Right atrium auricular region (tissue), 2 donors: ENCODE measurements around the gene TNS1. TPM values are rescaled to one million over a fixed set of nuclear protein-coding genes. Genes with fewer than 3 reads are reported as not detected.

Experiments
- DNase-seq: peaks from one replicate; pipeline ENCODE4 v3.0.0-alpha.2; 2019; ENCODE audit warnings: low spot score
- H3K27ac ChIP-seq, 2 donors: fragments of 200-600 bp; sonication (generic); 1 replicate in 1 of 2; 2 replicates in 1 of 2; pipeline ENCODE4 v1.5.1; 2016 to 2019
- H3K27me3 ChIP-seq, 2 donors: fragments of 200-600 bp; sonication (generic); one replicate each; pipeline versions ENCODE4 v1.5.1 to v1.6.0; 2017 to 2019
- H3K36me3 ChIP-seq: fragments of 200-600 bp; sonication (generic); one replicate; pipeline ENCODE4 v1.5.1; 2016
- H3K4me1 ChIP-seq, 2 donors: fragments of 200-600 bp; sonication (generic); one replicate each; pipeline versions ENCODE4 v1.5.1 to v1.6.0; 2017 to 2019
- H3K4me3 ChIP-seq, 2 donors: fragments of 200-600 bp; sonication (generic); 1 replicate in 1 of 2; 2 replicates in 1 of 2; pipeline ENCODE4 v1.5.1; 2017 to 2019; ENCODE audit warnings: mild to moderate bottlenecking in 1 of 2, moderate library complexity in 1 of 2
- H3K9me3 ChIP-seq, 2 donors: fragments of 200-600 bp; sonication (generic); one replicate each; pipeline ENCODE4 v1.5.1; 2019
- CTCF ChIP-seq, 2 donors: fragments of 200-600 bp; sonication (generic); IDR thresholded peaks; one replicate each; pipeline ENCODE4 v1.5.1; 2019; ENCODE audit warnings: antibody characterized with exemption in 2 of 2
- total RNA-seq, 2 donors: library from RNA; depleted of rRNA; stranded (reverse); fragments of >200 nt; gene quantifications; one replicate each; pipeline ENCODE4 v1.1.0, GENCODE V29; 2016

Gene TNS1
- total RNA-seq, 2 donors from 2014 or later: 393 to 720 TPM

DNA sequence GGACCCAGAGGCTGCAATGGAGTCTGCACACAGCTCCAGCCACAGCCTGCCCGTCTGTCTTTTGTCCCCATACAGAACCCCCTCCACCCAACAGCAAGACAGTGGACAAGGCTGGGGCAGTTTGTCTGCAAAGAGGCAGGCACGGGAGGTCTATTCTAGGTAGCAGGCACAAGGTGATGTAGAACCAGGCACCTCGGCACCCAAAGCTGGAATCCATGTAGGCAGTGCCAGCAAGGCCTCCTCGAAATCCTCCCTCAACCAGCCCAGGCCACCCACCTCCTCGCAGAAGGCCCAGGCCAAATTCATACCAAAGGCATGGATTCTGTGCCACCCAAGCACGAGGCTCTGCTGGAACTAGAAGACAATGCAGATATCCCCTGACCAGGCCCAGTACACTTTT, 179.2 kb downstream of the TNS1 start:
- DNase-seq: no peak
- H3K9me3 ChIP-seq: no peaks in the 10 kb centered on the region
- TF ChIP-seq CTCF (IDR thresholded peaks at IDR 0.05): no peak
- no peak overlapping the region for H3K27ac ChIP-seq
- H3K27me3 ChIP-seq: no peaks in the 10 kb centered on the region
- H3K4me1 ChIP-seq: peaks cover 0 to 90% of the 10 kb centered on the region in 2 donors
- peaks cover 79% of the 10 kb centered on the region for H3K36me3 ChIP-seq
- no peak overlapping the region for H3K4me3 ChIP-seq

- Histone ChIP-seq H3K27me3 (no peaks in the 10 kb centered on the region), H3K27ac (peak overlapping the region in 1 of 2 donors; percentile 16), H3K9me3 (no peaks in the 10 kb centered on the region), H3K4me3 (no peak overlapping the region), H3K4me1 (peaks cover 0 to 89% of the 10 kb centered on the region in 2 donors), H3K36me3 (peaks cover 79% of the 10 kb centered on the region)
- TF ChIP-seq CTCF (IDR thresholded peaks at IDR 0.05): no peak
- DNase-seq: no peak
These were observed 180.2 kb downstream of the TNS1 start for GRCh38 chr2:217822296-217823252.

- Histone ChIP-seq H3K36me3 (peaks cover 82% of the 10 kb centered on the region), H3K9me3 (no peaks in the 10 kb centered on the region), H3K4me1 (peaks cover 0 to 89% of the 10 kb centered on the region in 2 donors), H3K27me3 (no peaks in the 10 kb centered on the region), H3K4me3 (no peak overlapping the region), H3K27ac (no peak overlapping the region)
- DNase-seq: no peak
- no peak for TF ChIP-seq CTCF (IDR thresholded peaks at IDR 0.05)
These were observed 181.2 kb downstream of the TNS1 start for GRCh38 chr2:217821536-217822147.

DNA sequence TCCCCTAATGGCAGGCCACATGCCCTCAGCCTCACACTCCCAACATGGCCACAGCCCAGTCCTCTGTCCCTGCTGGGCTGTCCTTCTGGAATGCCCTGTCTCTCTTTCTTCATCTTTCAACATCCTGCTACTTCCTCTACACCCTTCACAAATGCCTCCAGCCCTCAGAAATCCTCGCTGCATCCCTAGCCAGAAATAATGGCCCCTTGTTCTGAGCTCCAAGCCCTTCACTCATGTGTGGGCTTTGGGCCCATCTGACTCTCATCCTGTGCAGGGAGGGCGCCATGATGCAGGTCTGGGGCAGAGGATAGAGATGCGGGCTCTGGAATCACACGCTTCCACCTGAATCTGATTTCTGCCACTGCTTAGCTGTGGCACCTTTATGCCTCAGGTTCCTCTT, 181.9 kb downstream of the TNS1 start:
- Histone ChIP-seq H3K36me3 (peaks cover 82% of the 10 kb centered on the region), H3K27me3 (no peaks in the 10 kb centered on the region), H3K9me3 (no peaks in the 10 kb centered on the region), H3K4me3 (no peak overlapping the region), H3K4me1 (peaks cover 0 to 89% of the 10 kb centered on the region in 2 donors), H3K27ac (no peak overlapping the region)
- TF ChIP-seq CTCF (IDR thresholded peaks at IDR 0.05): no peak
- DNase-seq: no peak

GRCh38 chr2:217820091-217820819, 182.5 kb downstream of the TNS1 start:
- no peaks in the 10 kb centered on the region for H3K9me3 ChIP-seq
- no peak for DNase-seq
- no peak for TF ChIP-seq CTCF (IDR thresholded peaks at IDR 0.05)
- no peaks in the 10 kb centered on the region for H3K27me3 ChIP-seq
- H3K4me1 ChIP-seq: peaks cover 0 to 89% of the 10 kb centered on the region in 2 donors
- no peak overlapping the region for H3K4me3 ChIP-seq
- peaks cover 87% of the 10 kb centered on the region for H3K36me3 ChIP-seq
- H3K27ac ChIP-seq: peak overlapping the region in 1 of 2 donors; percentile 23
